Hematopoietic multipotent progenitor cell treated with erythropoietin and hydrocortisone succinate and interleukin-3 and kit ligand, for 4 days (in vitro differentiated cells): ENCODE measurements around the gene AMMECR1.

Experiments
- DNase-seq: peaks from one replicate; pipeline ENCODE4 v3.0.0-alpha.2; 2015

The AMMECR1 gene

DNA sequence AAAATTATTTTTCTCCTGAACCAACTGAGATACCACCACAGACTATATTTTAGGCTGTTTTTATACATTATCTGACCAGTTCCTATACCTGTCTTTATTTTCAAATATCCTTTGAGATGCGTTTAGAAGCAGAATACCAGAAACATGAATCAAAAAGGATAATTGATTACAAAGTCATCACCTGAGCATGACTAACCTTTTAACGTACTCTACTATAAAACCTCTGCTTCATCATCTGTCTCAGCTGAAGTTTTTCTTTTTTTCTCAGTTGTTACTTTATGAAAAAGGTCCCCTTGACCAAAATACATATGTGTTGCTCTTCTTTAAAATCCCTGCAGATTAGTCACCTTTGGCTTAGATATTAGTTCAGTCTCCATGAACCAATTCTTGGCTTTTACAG is 109.8 kb downstream of the AMMECR1 start:
- no peak for DNase-seq

DNA sequence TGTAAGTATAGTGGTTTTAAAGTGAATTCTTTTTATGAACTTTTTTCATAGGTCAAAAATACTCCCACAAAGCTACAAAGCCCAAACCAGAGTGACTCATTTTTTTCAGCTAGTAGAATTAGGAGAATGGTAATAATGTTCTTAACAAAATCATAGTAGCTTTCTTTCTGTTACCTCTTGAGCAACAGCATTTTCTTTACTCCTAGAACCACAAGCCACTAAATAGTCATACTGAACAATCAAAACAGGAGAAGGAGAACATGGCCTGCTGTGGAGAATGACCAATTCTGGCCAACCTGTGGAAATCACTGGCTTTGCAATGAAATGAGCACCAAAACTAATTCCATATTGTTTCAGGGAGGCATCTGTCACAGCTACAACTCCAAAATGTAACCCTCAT is 112.9 kb downstream of the AMMECR1 start:
- DNase-seq: no peak

DNA sequence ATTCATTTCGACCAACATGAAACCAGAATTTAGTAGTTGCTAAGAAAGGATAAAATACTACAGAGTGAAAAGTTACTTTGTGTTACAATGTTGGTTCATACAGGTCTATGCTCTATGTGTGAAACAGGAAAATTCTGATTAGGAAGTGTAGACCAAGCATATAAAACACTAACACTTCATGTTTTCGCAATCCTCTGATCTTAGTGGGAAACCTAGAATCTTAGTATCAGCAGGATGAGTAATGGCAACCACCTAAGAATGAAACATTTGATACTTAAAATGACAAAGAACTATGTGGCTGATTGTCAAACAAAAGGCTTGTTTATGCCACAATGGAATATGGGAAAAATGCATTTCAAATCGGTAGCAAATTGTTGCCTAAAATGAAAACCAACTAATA is 116.1 kb downstream of the AMMECR1 start:
- no peak for DNase-seq

DNA sequence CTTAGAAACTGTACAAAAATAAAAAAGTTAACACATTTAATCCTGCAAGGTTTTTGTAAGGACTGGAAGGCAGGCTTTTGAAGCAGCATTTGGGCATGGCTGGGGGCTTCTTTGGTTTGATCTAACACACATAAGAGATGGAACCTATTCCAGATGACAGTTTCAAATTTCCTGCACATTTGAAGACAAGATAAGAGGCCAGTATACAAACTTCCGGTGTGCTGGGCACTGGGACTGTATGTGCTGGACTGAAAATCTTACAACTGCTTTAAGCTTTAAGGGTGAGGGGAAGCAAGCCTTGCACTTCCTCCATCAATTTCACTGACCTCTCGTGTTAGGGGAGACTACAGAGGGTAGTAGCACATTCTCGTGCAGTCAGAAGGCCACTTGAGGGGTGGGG is 122.9 kb downstream of the AMMECR1 start:
- DNase-seq: no peak

- DNase-seq: peak; percentile 51
Observed at GRCh38 chrX:110192516-110192915, 125.4 kb downstream of the AMMECR1 start.

DNA sequence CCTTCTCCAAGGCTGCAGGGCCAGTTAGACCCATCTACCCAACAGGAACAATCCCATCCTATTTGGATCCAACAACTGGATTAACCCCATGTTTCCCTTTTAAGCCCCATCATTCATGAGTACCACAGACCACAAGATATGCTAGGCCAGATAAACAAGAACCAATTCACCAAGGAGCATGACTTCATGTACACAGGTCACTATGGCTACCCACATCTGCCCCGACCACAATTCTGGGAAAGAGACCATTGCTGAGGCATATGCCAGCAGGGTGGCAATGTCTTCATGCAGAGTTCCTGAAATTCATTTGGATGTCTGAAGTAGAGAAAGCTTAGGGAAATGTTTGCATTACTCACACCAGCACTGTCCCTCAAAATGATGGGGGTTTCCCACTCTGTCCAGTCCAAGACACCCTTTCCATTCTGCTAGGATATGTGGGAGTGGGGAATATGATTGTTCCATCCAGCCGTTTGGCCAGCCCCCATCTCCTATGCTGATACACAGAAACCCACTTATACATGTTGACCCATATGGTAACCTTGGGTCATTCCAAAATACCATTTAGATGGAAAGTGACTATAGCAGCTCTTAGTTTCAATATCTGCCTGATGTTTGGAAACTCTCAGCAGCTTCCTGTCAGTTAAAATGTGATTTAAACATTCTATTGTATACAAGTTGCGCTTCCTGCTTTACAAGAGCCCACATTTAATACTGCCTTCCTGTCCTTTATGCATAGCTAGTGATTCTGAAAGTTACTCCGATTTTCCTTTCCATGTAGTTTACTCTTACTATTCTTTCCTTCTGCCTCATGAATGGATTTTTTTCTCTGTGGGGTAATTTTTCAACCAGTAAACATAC is 129.0 kb downstream of the AMMECR1 start:
- DNase-seq: peak; percentile 32

DNA sequence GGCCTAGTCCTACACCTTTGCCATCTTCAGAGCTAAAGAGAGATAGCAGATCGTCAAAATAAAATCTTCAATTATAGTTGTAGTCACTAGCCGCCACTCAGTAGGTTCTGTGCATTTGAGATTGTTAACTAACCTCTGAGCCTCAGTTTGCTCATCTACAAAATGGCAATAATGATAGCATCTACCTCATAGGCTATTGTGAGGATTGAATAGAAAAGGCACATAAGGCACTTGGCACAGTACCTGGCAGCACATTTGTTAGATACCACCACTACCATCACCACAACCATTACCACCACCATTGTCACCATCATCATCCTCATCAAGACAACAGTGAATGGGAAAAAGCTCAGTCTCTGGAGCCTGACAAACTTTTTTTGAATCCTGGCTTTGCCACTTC is 134.6 kb downstream of the AMMECR1 start:
- no peak for DNase-seq

- no peak for DNase-seq
Observed at GRCh38 chrX:110182865-110183264, 135.0 kb downstream of the AMMECR1 start.

- DNase-seq: no peak
Observed at GRCh38 chrX:110182362-110182761, 135.5 kb downstream of the AMMECR1 start.

DNA sequence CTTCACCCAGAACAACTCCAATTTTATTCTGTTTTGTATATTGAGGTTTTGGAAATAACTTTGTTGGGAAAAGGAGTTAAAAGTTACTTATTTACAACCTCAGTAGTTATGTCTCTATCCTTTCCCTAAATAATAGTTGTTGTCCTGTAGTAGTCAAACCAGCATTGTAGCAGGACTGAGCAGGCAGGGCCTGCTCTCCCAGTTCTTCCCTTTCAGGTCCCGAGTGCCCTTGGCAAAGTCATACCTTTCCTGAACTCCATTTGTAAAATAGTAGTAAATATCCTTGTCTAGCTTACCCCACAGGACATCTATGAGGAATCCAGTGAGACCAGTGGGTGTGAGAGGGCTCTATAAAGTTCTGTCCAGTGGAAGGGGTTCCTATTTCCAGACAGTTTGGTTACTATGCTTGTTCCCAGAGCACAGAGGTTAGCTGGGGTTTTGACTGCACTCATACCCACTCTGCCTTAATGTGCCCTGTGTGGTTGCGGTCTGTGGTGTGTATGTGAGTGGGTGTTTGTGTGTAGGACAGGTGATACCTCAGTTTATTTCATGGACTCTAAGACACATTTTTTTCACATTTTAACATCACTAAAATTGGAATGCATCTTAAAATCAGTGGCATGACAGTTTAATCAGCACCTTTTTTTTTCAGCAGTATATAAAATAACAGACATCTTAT is 136.3 kb downstream of the AMMECR1 start:
- DNase-seq: no peak

DNA sequence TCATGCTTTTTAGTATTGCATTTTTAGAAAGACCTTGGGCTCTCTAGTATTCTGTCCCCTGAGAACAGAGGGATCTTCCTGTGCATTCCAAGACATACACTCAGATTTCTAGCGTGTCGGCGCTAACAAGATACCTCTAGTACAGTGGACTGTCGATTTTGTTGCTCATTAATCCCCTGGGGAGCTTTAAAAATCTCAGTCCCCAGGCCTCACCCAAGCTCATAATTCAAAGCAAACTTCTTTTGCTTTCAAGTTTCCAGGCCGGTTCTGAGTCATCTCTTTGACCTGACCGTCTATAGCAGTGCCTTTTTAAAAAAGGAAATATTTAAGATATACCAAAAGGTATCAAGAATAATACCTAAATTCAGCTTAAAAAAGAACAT is 137.0 kb downstream of the AMMECR1 start:
- no peak for DNase-seq

DNA sequence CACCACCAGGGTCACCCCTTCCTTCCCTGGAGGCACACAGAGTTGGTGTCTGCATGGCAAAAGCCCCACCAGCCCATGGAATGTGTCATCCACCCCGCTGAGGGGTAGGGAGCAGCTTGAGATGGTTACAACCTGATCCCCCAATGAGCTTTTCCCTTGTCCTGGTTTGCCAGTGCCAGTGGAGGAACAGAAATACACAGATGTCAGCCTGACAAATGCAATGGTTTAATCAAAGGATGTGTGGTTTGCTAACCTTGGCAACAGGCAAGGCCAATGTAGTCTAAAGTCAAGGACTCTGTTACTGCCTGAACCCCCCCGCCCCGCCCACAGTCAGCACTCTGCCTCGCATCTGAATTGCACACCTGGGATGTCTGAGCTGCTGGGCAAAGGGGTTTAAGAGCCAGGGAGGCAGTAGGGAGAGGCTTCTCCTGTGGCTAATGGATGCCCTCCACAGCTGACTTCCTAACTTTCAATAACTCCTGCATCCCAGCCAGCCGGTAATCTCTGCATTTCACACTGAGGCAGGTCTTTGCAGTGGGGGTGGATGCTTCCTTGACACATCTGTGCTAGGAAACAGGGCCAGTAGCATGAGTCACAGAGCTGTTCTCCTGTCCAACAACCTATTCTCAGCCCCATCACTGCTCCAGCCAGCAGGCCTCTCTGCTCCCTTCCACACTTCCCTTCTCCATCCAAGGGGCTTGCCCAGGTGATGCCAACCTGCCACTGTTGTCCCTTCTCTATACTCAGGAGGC is 137.5 kb downstream of the AMMECR1 start:
- DNase-seq: no peak

- DNase-seq: peak; percentile 92
Observed at GRCh38 chrX:110178179-110178865, 139.6 kb downstream of the AMMECR1 start.

- no peak for DNase-seq
Observed at GRCh38 chrX:110175696-110176095, 142.2 kb downstream of the AMMECR1 start.

- DNase-seq: no peak
Observed at GRCh38 chrX:110175146-110175545, 142.7 kb downstream of the AMMECR1 start.

- no peak for DNase-seq
Observed at GRCh38 chrX:110173192-110174175, 144.4 kb downstream of the AMMECR1 start.

- DNase-seq: no peak
Observed at GRCh38 chrX:110172215-110172614, 145.7 kb downstream of the AMMECR1 start.

DNA sequence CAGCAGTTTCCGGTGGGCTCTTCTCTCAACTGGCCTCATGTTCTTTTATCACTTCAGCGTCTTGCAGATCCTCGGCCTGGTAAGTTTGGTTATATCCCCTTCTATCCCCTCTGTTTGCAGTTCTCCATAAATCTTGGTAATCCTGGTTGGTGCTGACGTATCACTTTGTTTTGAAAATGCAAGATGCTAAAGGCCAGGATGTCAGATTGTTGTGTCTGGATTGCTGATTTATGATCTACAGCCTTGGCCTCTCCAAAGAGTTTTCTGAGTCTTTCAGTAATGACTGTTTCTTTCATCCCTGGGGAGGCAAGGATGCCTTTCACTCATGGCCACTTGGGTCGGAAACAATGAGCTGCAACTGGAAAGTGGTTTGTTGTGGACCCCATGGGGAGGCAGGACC is 146.4 kb downstream of the AMMECR1 start:
- DNase-seq: no peak

DNA sequence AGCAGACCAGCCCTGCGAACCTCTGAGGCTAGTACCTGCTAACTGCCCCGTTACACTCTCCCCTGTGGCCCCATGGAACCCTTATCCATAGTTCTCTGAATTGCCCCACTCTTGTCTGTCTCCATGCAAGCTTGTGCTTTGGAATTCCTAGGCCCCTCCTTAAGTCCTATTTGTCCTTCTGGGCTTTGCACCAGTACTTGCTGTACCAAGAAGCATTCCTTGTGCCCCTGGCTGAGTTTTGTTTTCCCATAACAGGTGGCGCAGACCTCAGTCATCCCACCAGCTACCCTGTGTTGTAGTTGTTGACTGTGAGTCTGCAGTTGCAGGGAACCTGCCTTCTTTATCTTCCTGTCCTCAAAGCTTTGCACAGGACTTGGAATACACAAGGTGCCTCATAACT is 147.9 kb downstream of the AMMECR1 start:
- DNase-seq: no peak

GRCh38 chrX:110168585-110168984 is 149.3 kb downstream of the AMMECR1 start:
- no peak for DNase-seq

DNA sequence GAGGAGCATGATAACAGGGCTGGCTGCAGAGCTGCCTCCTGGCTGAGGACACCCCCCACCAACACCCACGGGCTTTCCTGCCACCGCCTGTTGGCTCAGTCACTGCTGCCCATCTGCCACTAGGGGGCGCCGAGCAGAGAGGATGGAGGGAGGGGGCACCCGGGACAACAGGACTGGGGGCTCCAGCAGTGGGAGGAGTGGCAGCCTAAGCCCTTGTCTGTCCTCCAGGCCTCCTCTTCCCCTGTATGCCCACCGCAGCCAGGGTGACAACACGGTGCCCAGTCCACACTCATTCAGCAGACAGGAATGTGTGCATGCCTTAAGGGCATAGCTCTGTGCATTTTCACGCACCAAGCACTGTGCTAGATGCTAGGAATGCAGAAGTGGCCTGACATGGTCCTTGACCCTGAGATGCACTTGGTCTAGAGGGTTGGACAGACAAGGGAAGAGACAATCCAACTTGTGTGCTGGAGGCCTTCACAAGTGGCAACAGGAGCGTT is 149.9 kb downstream of the AMMECR1 start:
- DNase-seq: peak; percentile 72

DNA sequence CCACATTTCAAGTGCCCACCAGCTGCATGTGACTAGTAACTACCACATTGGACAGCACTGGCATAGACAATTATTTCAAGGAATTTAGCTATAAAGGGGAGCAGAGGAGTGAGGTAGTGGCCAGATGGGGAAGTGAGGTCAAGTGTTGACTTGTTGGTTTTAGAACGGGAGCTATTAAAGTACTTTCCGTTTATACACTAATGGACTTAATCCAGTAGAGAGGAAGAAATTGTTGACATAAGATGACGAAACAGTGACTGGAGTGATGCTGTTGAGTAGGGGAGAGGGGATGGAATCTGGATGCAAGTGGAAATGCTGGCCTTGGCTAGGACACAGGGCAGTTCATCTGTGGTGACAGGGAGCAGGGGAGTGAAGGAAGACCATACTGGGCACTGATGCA is 154.4 kb downstream of the AMMECR1 start:
- no peak for DNase-seq
